Activated CD4-positive, alpha-beta T cell treated with anti-CD3 and anti-CD28 coated beads for 4 hours (primary cell): Measurements from ENCODE around the gene CIRBP.

Experiments used
- DNase-seq, 2 donors: peaks; one replicate each; pipeline ENCODE4 v3.0.0-alpha.2; 2020

The CIRBP gene

GRCh38 chr19:1282588-1283206 lies 13.6 kb downstream of the CIRBP start:
- DNase-seq = no peak

GRCh38 chr19:1283207-1283916 lies 14.2 kb downstream of the CIRBP start:
- DNase-seq = no peak

- DNase-seq = no peak
These were observed 14.8 kb downstream of the CIRBP start for GRCh38 chr19:1283917-1284292.

- no peak for DNase-seq
These were observed 15.3 kb downstream of the CIRBP start for GRCh38 chr19:1284293-1284978.

- DNase-seq = no peak
These were observed 16.0 kb downstream of the CIRBP start for GRCh38 chr19:1284979-1285736.

- no peak for DNase-seq
These were observed 16.7 kb downstream of the CIRBP start, which contains the start of gene EFNA2 for GRCh38 chr19:1285737-1286360. TSS of gene EFNA2 (plus strand) at chr19:1285873. CDS start at chr19:1286169, 296 bp downstream.

- no peak for DNase-seq
These were observed 17.6 kb downstream of the CIRBP start for GRCh38 chr19:1286487-1287353.

GRCh38 chr19:1287354-1288225 lies 18.5 kb downstream of the CIRBP start:
- DNase-seq = no peak

GRCh38 chr19:1288226-1288612 lies 19.1 kb downstream of the CIRBP start:
- no peak for DNase-seq

- DNase-seq = no peak
These were observed 19.9 kb downstream of the CIRBP start for GRCh38 chr19:1288833-1289685.

GRCh38 chr19:1289686-1290025 lies 20.5 kb downstream of the CIRBP start:
- no peak for DNase-seq

- no peak for DNase-seq
These were observed 21.1 kb downstream of the CIRBP start for GRCh38 chr19:1290196-1290702.

GRCh38 chr19:1290703-1291651 lies 21.8 kb downstream of the CIRBP start:
- DNase-seq = no peak

GRCh38 chr19:1291761-1292418 lies 22.8 kb downstream of the CIRBP start:
- no peak for DNase-seq

- no peak for DNase-seq
These were observed 23.5 kb downstream of the CIRBP start for GRCh38 chr19:1292419-1293151.

GRCh38 chr19:1293782-1294604 lies 24.9 kb downstream of the CIRBP start:
- DNase-seq = no peak
